Epithelial cell of proximal tubule (primary cell): ENCODE measurements around the gene SULT6B1. TPM values are rescaled to one million over a fixed set of nuclear protein-coding genes. Genes with fewer than 3 reads are reported as not detected.

ENCODE experiments used
- DNase-seq: peaks from one replicate; pipeline ENCODE4 v3.0.0-alpha.2; 2011; ENCODE audit warnings: low read depth
- H3K4me3 ChIP-seq: 2 replicates; pipeline ENCODE4 v1.5.1; 2011; ENCODE audit warnings: low read depth, mild to moderate bottlenecking, low read length
- total RNA-seq: library from RNA; depleted of rRNA; stranded (reverse); fragments of >200 nt; gene quantifications from 2 replicates; pipeline ENCODE4 v1.2.3, GENCODE V29; 2015
- TF ChIP-seq, protein P1 (sequence below): conservative IDR thresholded peaks from 2 replicates; pipeline ENCODE4 v1.5.1; 2012; ENCODE audit warnings: low read depth, mild to moderate bottlenecking, low read length

Gene SULT6B1
- total RNA-seq, 1 donor from 2014 or later = not detected

DNA sequence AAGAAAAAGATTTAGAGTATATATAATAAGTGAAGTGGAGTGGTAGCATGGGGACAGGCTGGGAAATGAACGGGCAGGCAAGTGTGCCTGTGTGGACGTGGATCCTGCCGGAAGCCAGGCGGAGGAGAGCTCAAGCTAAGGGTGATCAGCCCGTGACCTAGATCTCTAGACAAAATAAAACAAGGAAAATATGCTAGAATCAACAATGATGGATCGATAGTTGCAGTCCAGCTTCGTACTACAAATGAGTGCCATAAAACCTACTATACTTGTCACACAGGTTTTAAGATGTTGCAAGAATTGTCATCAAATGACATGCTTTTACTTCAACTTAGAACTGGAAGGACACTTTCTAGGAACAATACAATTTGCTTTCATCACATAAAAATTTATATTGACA is 40.1 kb downstream of the SULT6B1 start:
- TF ChIP-seq, protein P1, sequence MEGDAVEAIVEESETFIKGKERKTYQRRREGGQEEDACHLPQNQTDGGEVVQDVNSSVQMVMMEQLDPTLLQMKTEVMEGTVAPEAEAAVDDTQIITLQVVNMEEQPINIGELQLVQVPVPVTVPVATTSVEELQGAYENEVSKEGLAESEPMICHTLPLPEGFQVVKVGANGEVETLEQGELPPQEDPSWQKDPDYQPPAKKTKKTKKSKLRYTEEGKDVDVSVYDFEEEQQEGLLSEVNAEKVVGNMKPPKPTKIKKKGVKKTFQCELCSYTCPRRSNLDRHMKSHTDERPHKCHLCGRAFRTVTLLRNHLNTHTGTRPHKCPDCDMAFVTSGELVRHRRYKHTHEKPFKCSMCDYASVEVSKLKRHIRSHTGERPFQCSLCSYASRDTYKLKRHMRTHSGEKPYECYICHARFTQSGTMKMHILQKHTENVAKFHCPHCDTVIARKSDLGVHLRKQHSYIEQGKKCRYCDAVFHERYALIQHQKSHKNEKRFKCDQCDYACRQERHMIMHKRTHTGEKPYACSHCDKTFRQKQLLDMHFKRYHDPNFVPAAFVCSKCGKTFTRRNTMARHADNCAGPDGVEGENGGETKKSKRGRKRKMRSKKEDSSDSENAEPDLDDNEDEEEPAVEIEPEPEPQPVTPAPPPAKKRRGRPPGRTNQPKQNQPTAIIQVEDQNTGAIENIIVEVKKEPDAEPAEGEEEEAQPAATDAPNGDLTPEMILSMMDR = no peak
- DNase-seq = no peak
- H3K4me3 ChIP-seq = no peak overlapping the region

GRCh38 chr2:37146062-37146461 is 42.4 kb downstream of the SULT6B1 start:
- no peak overlapping the region for H3K4me3 ChIP-seq
- TF ChIP-seq, protein P1 = no peak
- DNase-seq = no peak

DNA sequence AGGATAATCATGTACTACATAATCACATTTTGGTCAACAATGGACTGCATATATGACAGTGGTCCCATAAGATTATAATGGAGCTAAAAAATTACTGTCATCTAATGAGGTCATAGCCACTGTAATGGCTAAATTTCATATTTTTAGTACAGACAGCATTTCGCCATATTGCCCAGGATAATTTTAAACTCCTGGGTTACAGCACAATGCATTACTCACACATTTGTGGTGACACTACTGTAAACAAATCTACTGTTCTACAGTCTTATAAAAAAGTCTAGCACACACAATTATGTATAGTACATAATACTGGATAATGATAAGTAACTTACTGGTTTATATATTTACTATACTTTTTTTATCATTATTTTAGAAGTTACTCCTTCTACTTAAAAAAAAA is 44.5 kb downstream of the SULT6B1 start:
- no peak overlapping the region for H3K4me3 ChIP-seq
- TF ChIP-seq, protein P1 = no peak
- no peak for DNase-seq

DNA sequence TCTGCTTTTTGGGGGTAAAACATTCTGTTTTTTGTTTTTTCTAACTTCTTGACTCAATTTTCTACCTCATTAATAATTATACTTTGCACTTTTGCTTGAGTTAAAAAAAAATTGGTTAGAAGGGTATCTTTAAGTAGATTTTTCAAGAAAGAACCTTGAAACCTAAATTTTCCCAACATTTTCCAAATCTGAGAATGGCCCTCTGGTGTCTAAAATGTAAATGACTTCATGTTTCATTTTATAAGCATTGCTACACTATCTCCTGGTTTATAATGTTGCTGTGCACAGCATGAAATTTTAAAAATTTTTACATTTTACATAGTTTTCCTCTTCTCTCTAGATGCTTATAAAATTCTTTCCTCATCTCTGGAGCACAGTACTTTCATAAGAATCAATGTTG is 45.9 kb downstream of the SULT6B1 start:
- DNase-seq = no peak
- H3K4me3 ChIP-seq = no peak overlapping the region

GRCh38 chr2:37132914-37133313 is 55.6 kb downstream of the SULT6B1 start:
- DNase-seq = no peak
- no peak overlapping the region for H3K4me3 ChIP-seq
- TF ChIP-seq, protein P1 = no peak

More for the DNA sequence above, 45.9 kb downstream of the SULT6B1 start:
- TF ChIP-seq, protein P1 = no peak

GRCh38 chr2:37125416-37125815 is 63.1 kb downstream of the SULT6B1 start:
- DNase-seq = no peak
- no peak overlapping the region for H3K4me3 ChIP-seq
- TF ChIP-seq, protein P1 = no peak

GRCh38 chr2:37119157-37119556 is 69.3 kb downstream of the SULT6B1 start:
- no peak for DNase-seq
- TF ChIP-seq, protein P1 = no peak
- H3K4me3 ChIP-seq = no peak overlapping the region

Other genes with a start within 250 kb of the SULT6B1 start
- gene STRN, start 222.1 kb downstream of the SULT6B1 start, total RNA-seq = 8.0 and 9.1 TPM in 2 replicates
- gene HEATR5B, start 104.3 kb downstream of the SULT6B1 start, total RNA-seq = 8.8 and 12.2 TPM in 2 replicates
- gene GPATCH11, start 104.2 kb downstream of the SULT6B1 start, total RNA-seq = 2.1 and 7.5 TPM in 2 replicates
- 16.1 and 16.7 TPM in 2 replicates for gene EIF2AK2, start 31.7 kb downstream of the SULT6B1 start, total RNA-seq
- gene CEBPZOS, start 7.8 kb upstream of the SULT6B1 start, total RNA-seq = 17.6 and 24.6 TPM in 2 replicates
- 47.3 and 64.2 TPM in 2 replicates for gene CEBPZ, start 42.9 kb upstream of the SULT6B1 start, total RNA-seq
- gene NDUFAF7, start 43.0 kb upstream of the SULT6B1 start, total RNA-seq = 11.3 and 11.5 TPM in 2 replicates
- 31.8 and 45.9 TPM in 2 replicates for gene PRKD3, start 136.2 kb upstream of the SULT6B1 start, total RNA-seq
- gene QPCT, start 156.0 kb upstream of the SULT6B1 start, total RNA-seq = 26.4 and 52.3 TPM in 2 replicates